BLaER1 treated with 17β-estradiol and CSF1 and Interleukin-3, amounts not matched to agents 10 nM and 100 nM (cell line): Measurements from ENCODE around the gene SMAD6.

Source experiments
- H3K27ac ChIP-seq, 11 experiments: shearing (Covaris generic); formaldehyde crosslinking; 2 replicates each; pipeline ENCODE4 v1.8.1; 2022
- H3K27me3 ChIP-seq, 11 experiments: shearing (Covaris generic); formaldehyde crosslinking; 2 replicates each; pipeline ENCODE4 v1.8.1; 2022
- H3K36me3 ChIP-seq, 11 experiments: shearing (Covaris generic); formaldehyde crosslinking; 2 replicates each; pipeline ENCODE4 v1.8.1; 2022
- H3K4me1 ChIP-seq, 10 experiments: shearing (Covaris generic); formaldehyde crosslinking; 2 replicates each; pipeline ENCODE4 v1.8.1; 2022
- H3K4me2 ChIP-seq, 11 experiments: shearing (Covaris generic); formaldehyde crosslinking; 2 replicates each; pipeline ENCODE4 v1.8.1; 2022
- H3K4me3 ChIP-seq, 10 experiments: shearing (Covaris generic); formaldehyde crosslinking; 2 replicates each; pipeline ENCODE4 v1.8.1; 2022
- H3K9ac ChIP-seq, 11 experiments: shearing (Covaris generic); formaldehyde crosslinking; 2 replicates each; pipeline ENCODE4 v1.8.1; 2022
- H3K9me3 ChIP-seq, 11 experiments: shearing (Covaris generic); formaldehyde crosslinking; replicated peaks in 1 of 11; 2 replicates each; pipeline ENCODE4 v1.8.1; 2022
- H4K20me1 ChIP-seq, 11 experiments: shearing (Covaris generic); formaldehyde crosslinking; 2 replicates each; pipeline ENCODE4 v1.8.1; 2022
- Cebpa-rat ChIP-seq, 11 experiments: shearing (Covaris generic); IDR thresholded peaks; 2 replicates each; pipeline ENCODE4 v1.8.1; 2022

The SMAD6 gene

DNA sequence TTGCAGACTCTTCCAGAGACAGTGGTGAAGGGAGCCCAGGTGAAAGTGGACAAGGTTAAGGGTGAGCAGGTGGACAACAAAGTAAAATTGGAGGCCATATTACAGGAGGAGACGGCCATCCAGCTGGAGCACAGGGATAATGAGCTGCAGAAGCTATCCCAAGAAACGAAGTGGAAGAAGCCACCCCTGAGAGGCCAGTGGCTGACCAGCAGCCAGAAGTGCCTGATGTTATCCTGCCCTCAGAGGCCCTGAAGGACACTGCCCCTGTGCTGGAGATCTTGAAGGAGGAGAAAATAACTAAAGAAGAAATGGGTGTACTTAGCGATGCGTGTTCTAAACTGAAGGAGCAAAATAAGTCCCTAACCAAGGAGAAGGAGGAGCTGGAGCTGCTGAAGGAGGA, 107.6 kb downstream of the SMAD6 start:
- Histone ChIP-seq H3K9me3 (peaks cover 0 to 12% (median 8%) of the 10 kb centered on the region in 11 experiments; a peak in 8 of 22 replicates), H3K27me3 (no peaks in the 10 kb centered on the region), H3K9ac (no peak overlapping the region), H3K27ac (no peak overlapping the region), H3K36me3 (no peaks in the 10 kb centered on the region), H3K4me3 (no peak overlapping the region), H3K4me1 (peaks cover 0 to 1% (median 0%) of the 10 kb centered on the region in 10 experiments; a peak in 2 of 20 replicates), H3K4me2 (no peak overlapping the region), H4K20me1 (no peaks in the 10 kb centered on the region)
- TF ChIP-seq Cebpa-rat (IDR thresholded peaks at IDR 0.05), result no peak

DNA sequence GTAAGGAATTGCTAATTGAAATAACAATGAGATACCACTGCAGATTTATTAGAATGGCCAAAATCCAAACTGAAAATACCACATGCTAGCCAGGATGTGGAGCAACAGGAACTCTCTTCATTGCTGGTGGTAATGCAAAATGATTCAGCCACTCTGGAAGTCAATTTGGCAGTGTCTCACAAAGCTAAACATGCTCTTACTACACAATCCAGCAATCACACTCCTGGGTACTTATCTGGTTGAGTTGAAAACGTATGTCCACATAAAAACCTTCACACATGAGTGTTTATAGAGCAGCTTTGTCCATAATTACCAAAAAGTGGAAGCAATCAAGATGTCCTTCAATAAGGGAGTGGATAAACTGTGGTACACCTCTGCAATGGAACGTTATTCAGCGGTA, 113.3 kb downstream of the SMAD6 start:
- H3K4me2 ChIP-seq, result no peak overlapping the region
- no peaks in the 10 kb centered on the region for H3K36me3 ChIP-seq
- H3K4me1 ChIP-seq, result peaks cover 0 to 2% (median under 1%) of the 10 kb centered on the region in 10 experiments; a peak in 3 of 20 replicates
- H3K27me3 ChIP-seq, result no peaks in the 10 kb centered on the region
- no peak overlapping the region for H3K27ac ChIP-seq
- no peak for TF ChIP-seq Cebpa-rat (IDR thresholded peaks at IDR 0.05)
- H4K20me1 ChIP-seq, result no peaks in the 10 kb centered on the region
- no peak overlapping the region for H3K4me3 ChIP-seq
- no peaks in the 10 kb centered on the region for H3K9me3 ChIP-seq
- H3K9ac ChIP-seq, result no peak overlapping the region

DNA sequence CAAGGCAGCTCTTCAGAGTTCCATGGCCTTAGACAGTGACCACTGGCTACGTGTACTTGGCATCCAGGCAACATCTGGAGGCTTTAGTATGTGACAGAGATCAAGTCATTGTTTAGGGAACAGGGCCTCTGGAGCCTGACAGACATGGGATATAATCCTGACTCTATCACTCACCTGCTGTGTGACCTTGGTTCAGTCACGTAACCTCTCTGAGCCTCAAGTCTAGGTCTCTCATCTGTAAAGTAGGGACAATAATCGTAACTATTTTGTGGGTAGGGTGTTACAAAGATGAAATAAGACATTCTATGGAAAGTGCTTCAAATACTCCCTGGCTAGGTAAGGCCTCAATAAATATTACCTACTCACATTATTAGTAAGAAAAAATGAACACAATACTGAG, 114.2 kb downstream of the SMAD6 start:
- peaks cover 0 to 11% (median 9%) of the 10 kb centered on the region in 10 experiments; a peak in 13 of 20 replicates for H3K4me1 ChIP-seq
- H3K27ac ChIP-seq, result no peak overlapping the region
- H3K4me3 ChIP-seq, result no peak overlapping the region
- no peaks in the 10 kb centered on the region for H3K27me3 ChIP-seq
- no peak overlapping the region for H3K4me2 ChIP-seq
- no peaks in the 10 kb centered on the region for H3K9me3 ChIP-seq
- H4K20me1 ChIP-seq, result no peaks in the 10 kb centered on the region
- no peaks in the 10 kb centered on the region for H3K36me3 ChIP-seq
- no peak overlapping the region for H3K9ac ChIP-seq
- no peak for TF ChIP-seq Cebpa-rat (IDR thresholded peaks at IDR 0.05)

DNA sequence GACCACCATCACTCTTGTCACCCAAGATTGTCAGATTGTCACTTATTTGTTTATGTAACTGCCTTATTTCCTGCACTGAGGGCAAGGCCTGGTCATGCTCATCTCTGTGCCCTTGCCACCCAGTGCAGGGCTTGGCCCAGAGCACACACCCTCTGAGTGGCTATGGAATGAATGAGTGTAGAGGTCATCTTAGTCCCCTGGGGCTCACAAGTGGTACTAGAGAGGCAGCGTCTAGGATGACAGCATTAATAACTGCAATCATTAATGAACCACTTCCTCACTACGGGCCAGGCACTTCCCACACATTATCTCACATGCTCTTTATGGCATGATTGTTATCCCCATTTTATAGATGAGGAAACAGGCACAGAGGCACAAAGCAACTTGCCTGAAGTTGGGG, 117.0 kb downstream of the SMAD6 start:
- Histone ChIP-seq H3K4me1 (peaks cover 0 to 28% (median 21%) of the 10 kb centered on the region in 10 experiments; a peak in 14 of 20 replicates), H3K27ac (no peak overlapping the region), H3K4me3 (no peak overlapping the region), H3K27me3 (no peaks in the 10 kb centered on the region), H3K9me3 (no peaks in the 10 kb centered on the region), H3K36me3 (no peaks in the 10 kb centered on the region), H4K20me1 (no peaks in the 10 kb centered on the region), H3K4me2 (peak overlapping the region in 1 of 11 experiments; percentile 7; a peak in 1 of 22 replicates), H3K9ac (no peak overlapping the region)
- no peak for TF ChIP-seq Cebpa-rat (IDR thresholded peaks at IDR 0.05)

DNA sequence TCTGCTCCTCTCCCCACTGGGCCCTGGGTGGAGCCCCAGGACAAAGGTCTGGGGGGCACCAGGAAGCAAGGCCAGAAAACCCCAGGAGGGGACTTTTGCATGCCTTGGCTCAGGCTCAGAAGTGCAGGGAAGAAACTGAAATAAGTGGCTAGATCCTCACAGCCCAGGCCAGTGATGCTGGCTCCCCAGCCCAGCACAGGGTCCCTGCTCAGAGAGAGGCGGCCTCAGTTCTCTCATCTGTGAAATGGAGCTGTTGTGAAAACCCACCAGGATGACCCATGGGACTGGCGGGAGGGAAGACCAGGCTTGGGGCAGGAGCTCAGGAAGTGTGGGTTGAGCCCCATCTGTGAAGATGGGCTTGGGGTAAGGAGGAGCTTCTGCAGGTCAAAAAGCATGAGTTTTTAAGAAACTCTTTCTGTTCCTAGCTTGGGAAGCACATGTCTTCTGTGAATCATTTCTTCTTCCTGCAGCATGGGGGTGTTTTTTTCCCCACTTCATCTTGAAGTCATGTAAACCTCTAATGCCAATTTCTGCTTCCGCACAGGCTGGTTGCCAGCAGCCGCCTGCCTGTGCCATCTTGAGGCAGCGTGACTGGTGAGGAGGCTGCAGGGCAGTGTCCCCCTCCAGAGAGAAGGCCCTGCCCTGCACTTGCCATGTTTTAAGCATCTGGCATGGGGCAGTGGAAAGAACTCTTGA, 118.6 kb downstream of the SMAD6 start:
- Histone ChIP-seq H3K9ac (no peak overlapping the region), H3K4me3 (no peak overlapping the region), H3K36me3 (no peaks in the 10 kb centered on the region), H3K4me2 (peak overlapping the region in 7 of 11 experiments; percentile 10 to 65 (median 39); a peak in 12 of 22 replicates), H4K20me1 (no peaks in the 10 kb centered on the region), H3K4me1 (peaks cover 0 to 28% (median 21%) of the 10 kb centered on the region in 10 experiments; a peak in 14 of 20 replicates), H3K27me3 (no peaks in the 10 kb centered on the region), H3K9me3 (no peaks in the 10 kb centered on the region), H3K27ac (no peak overlapping the region)
- no peak for TF ChIP-seq Cebpa-rat (IDR thresholded peaks at IDR 0.05)

DNA sequence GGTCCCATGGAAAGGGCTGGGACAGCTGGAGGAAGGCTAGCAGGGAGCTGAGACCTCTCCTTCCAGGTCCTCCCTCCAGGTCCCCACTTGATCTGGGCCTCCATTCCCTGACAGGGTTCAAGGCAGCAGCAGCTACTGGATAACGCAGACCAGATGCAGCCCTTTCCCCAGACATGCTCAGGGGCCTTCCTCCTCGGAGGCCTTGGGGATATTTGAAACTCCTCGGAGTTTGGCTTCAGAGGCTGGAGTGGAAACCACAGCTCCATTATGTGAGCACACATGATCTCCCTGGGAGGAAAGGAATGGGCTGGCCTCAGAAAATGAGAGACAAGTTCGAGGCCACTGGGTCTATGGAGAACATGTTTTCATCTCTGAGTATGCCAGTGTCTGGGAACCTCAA, 119.3 kb downstream of the SMAD6 start:
- Histone ChIP-seq H3K27ac (no peak overlapping the region), H3K9ac (no peak overlapping the region), H4K20me1 (no peaks in the 10 kb centered on the region), H3K4me3 (no peak overlapping the region), H3K36me3 (no peaks in the 10 kb centered on the region), H3K4me2 (peak overlapping the region in 7 of 11 experiments; percentile 10 to 65 (median 55); a peak in 14 of 22 replicates), H3K9me3 (no peaks in the 10 kb centered on the region), H3K27me3 (no peaks in the 10 kb centered on the region), H3K4me1 (peaks cover 0 to 28% (median 21%) of the 10 kb centered on the region in 10 experiments; a peak in 14 of 20 replicates)
- no peak for TF ChIP-seq Cebpa-rat (IDR thresholded peaks at IDR 0.05)

DNA sequence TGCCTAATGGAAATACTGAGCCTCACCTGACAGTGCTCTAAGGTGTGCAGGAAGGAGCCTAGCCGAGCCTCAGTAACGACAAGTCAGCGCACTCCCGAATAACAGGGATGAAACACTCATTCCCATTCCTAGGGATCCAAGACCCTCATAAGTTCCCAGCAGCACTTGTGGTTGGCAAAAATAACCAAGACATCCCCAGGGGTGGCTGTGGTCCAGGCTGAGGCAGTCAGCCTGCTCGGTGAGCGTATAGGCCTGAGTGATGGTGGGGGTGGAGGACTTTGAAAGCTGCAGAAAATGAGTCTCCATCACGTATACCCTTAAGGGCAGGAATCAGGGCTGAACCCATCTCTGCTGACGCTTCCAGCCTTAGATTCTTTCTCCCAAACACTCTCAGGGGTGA, 120.1 kb downstream of the SMAD6 start:
- no peaks in the 10 kb centered on the region for H3K27me3 ChIP-seq
- no peaks in the 10 kb centered on the region for H3K36me3 ChIP-seq
- no peaks in the 10 kb centered on the region for H3K9me3 ChIP-seq
- no peak overlapping the region for H3K4me3 ChIP-seq
- no peak overlapping the region for H3K9ac ChIP-seq
- H3K4me2 ChIP-seq, result peak overlapping the region in 8 of 11 experiments; percentile 45 to 65 (median 56); a peak in 16 of 22 replicates
- no peaks in the 10 kb centered on the region for H4K20me1 ChIP-seq
- TF ChIP-seq Cebpa-rat (IDR thresholded peaks at IDR 0.05), result no peak
- H3K4me1 ChIP-seq, result peaks cover 0 to 28% (median 21%) of the 10 kb centered on the region in 10 experiments; a peak in 14 of 20 replicates
- no peak overlapping the region for H3K27ac ChIP-seq

DNA sequence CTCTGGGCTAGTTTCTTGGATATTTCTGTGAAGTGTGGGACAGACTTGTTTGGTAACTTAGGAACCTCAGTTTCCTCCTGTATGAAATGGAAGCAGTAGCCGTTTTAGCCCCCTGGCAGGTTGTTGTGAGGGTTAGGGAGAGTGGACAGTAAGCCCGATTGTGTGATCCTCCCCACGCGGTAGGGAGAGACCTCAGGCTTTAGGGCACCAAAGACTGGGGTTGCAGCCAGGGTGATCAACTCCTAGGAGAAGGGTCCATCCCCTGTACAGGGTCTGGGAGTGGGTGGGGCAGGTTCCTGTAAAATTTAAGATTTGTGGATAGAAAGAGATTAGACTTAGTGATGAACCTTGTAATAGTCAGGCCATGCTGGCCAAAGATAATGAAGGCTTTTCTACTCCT, 120.5 kb downstream of the SMAD6 start:
- Histone ChIP-seq H3K27me3 (no peaks in the 10 kb centered on the region), H3K36me3 (no peaks in the 10 kb centered on the region), H3K9ac (no peak overlapping the region), H3K4me3 (no peak overlapping the region), H3K9me3 (no peaks in the 10 kb centered on the region), H3K4me2 (peak overlapping the region in 8 of 11 experiments; percentile 45 to 65 (median 56); a peak in 16 of 22 replicates), H3K4me1 (peaks cover 0 to 28% (median 21%) of the 10 kb centered on the region in 10 experiments; a peak in 14 of 20 replicates), H4K20me1 (no peaks in the 10 kb centered on the region; a peak in 1 of 22 replicates), H3K27ac (no peak overlapping the region)
- no peak for TF ChIP-seq Cebpa-rat (IDR thresholded peaks at IDR 0.05)

DNA sequence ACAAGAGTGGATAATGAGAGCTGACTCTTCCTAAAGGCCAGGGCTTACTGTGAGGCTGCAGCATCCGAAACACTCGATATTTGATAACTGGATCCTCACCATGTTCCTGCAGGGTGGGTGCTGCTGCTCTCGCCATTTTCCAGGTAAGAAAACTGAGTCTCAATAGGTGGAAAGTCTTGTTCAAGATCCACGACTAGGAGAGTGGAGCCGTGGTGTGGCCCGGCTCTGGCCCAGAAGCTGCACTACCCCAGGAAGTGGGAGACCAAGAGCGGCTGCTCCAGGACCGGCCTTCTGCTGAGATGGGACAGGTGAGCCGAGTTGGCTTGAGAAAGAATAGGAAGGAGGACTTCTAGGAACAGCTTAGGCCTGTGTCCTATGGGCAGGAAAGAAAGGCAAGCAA, 121.6 kb downstream of the SMAD6 start:
- Histone ChIP-seq H3K9me3 (no peaks in the 10 kb centered on the region), H3K4me3 (no peak overlapping the region), H3K4me1 (peaks cover 0 to 28% (median 21%) of the 10 kb centered on the region in 10 experiments; a peak in 14 of 20 replicates), H3K9ac (no peak overlapping the region), H3K27ac (no peak overlapping the region), H3K36me3 (no peaks in the 10 kb centered on the region), H3K27me3 (no peaks in the 10 kb centered on the region), H3K4me2 (no peak overlapping the region), H4K20me1 (no peaks in the 10 kb centered on the region; a peak in 1 of 22 replicates)
- no peak for TF ChIP-seq Cebpa-rat (IDR thresholded peaks at IDR 0.05)

DNA sequence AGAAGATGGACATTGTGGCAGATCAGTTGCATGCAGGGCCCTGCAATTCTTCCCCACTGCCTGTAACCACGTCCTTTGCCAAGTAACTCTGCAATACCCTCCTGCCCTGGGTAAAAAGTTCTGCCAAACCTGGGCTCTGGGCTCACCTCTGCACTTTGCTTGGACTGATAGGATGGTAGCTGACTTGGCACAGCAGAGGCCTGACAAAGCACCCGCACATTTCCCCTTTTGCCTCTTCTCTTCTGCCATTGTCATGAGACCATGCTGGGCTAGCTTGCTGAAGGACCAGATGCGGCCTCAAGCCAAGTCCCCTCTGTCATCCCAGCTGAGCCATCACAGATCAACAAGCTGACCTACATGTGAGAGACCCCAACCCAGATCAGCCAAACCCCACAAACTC, 122.4 kb downstream of the SMAD6 start:
- no peaks in the 10 kb centered on the region for H3K36me3 ChIP-seq
- H3K9ac ChIP-seq, result no peak overlapping the region
- no peak overlapping the region for H3K4me3 ChIP-seq
- H3K27me3 ChIP-seq, result no peaks in the 10 kb centered on the region
- H3K27ac ChIP-seq, result no peak overlapping the region
- no peaks in the 10 kb centered on the region; a peak in 1 of 22 replicates for H4K20me1 ChIP-seq
- peaks cover 0 to 28% (median 21%) of the 10 kb centered on the region in 10 experiments; a peak in 14 of 20 replicates for H3K4me1 ChIP-seq
- no peak for TF ChIP-seq Cebpa-rat (IDR thresholded peaks at IDR 0.05)
- no peak overlapping the region for H3K4me2 ChIP-seq
- H3K9me3 ChIP-seq, result no peaks in the 10 kb centered on the region
